ENCODE data around the gene ARID2. TPM values are rescaled to one million over a fixed set of nuclear protein-coding genes. Genes with fewer than 3 reads are reported as not detected.

ARID2 gene
- total RNA-seq, 3 donors from 2014 or later = 31.7 to 72.7 (median 48.8) TPM

- no peak overlapping the region for H3K27ac ChIP-seq
- H3K36me3 ChIP-seq = no peaks in the 10 kb centered on the region
- intact Hi-C loops (cut with DNase I; ENCODE audit: low total_unique reads) = no loop called here
- no peaks in the 10 kb centered on the region for H3K4me1 ChIP-seq
- no peak overlapping the region for H3K4me3 ChIP-seq
- no peaks in the 10 kb centered on the region for H3K9me3 ChIP-seq
- no peaks in the 10 kb centered on the region for H3K27me3 ChIP-seq
- TF ChIP-seq POLR2A (IDR thresholded peaks at IDR 0.05) (no peak), CTCF (IDR thresholded peaks at IDR 0.05) (no peak), POLR2AphosphoS5 (IDR thresholded peaks at IDR 0.05) (no peak)
- no peak for DNase-seq (ENCODE audit: low spot score in 2 of 2)
These were observed 158.0 kb downstream of the ARID2 start for GRCh38 chr12:45887544-45887943.

GRCh38 chr12:45890276-45890675 is 160.8 kb downstream of the ARID2 start:
- H3K27ac ChIP-seq = no peak overlapping the region
- no peak for DNase-seq (ENCODE audit: low spot score in 2 of 2)
- no peak overlapping the region for H3K4me3 ChIP-seq
- TF ChIP-seq POLR2A (IDR thresholded peaks at IDR 0.05) (no peak), POLR2AphosphoS5 (IDR thresholded peaks at IDR 0.05) (no peak), CTCF (IDR thresholded peaks at IDR 0.05) (no peak)
- H3K9me3 ChIP-seq = no peaks in the 10 kb centered on the region
- no peaks in the 10 kb centered on the region for H3K27me3 ChIP-seq
- no peaks in the 10 kb centered on the region for H3K36me3 ChIP-seq
- H3K4me1 ChIP-seq = no peaks in the 10 kb centered on the region
- intact Hi-C loops (cut with DNase I; ENCODE audit: low total_unique reads) = loop anchor here (5.0 kb wide), 1 partner anchor 58 kb away; no protein-coding TSS in a partner anchor

- TF ChIP-seq CTCF (IDR thresholded peaks at IDR 0.05) (no peak), POLR2AphosphoS5 (IDR thresholded peaks at IDR 0.05) (no peak), POLR2A (IDR thresholded peaks at IDR 0.05) (no peak)
- Histone ChIP-seq H3K36me3 (no peaks in the 10 kb centered on the region), H3K9me3 (no peaks in the 10 kb centered on the region), H3K4me1 (no peaks in the 10 kb centered on the region), H3K4me3 (no peak overlapping the region), H3K27ac (no peak overlapping the region), H3K27me3 (no peaks in the 10 kb centered on the region)
- no peak for DNase-seq (ENCODE audit: low spot score in 2 of 2)
- intact Hi-C loops (cut with DNase I; ENCODE audit: low total_unique reads) = loop anchor here (5.0 kb wide), 1 partner anchor 61 kb away; no protein-coding TSS in a partner anchor
These were observed 163.7 kb downstream of the ARID2 start for GRCh38 chr12:45893240-45893639.

GRCh38 chr12:45895961-45896360 is 166.5 kb downstream of the ARID2 start:
- no peak overlapping the region for H3K27ac ChIP-seq
- no peak for DNase-seq (ENCODE audit: low spot score in 2 of 2)
- H3K4me1 ChIP-seq = no peaks in the 10 kb centered on the region
- H3K4me3 ChIP-seq = no peak overlapping the region
- H3K36me3 ChIP-seq = no peaks in the 10 kb centered on the region
- H3K27me3 ChIP-seq = no peaks in the 10 kb centered on the region
- TF ChIP-seq POLR2A (IDR thresholded peaks at IDR 0.05) (no peak), POLR2AphosphoS5 (IDR thresholded peaks at IDR 0.05) (no peak), CTCF (IDR thresholded peaks at IDR 0.05) (no peak)
- no peaks in the 10 kb centered on the region for H3K9me3 ChIP-seq
- intact Hi-C loops (cut with DNase I; ENCODE audit: low total_unique reads) = no loop called here

GRCh38 chr12:45898094-45898493 is 168.6 kb downstream of the ARID2 start:
- H3K36me3 ChIP-seq = no peaks in the 10 kb centered on the region
- TF ChIP-seq POLR2A (IDR thresholded peaks at IDR 0.05) = no peak
- no peak for TF ChIP-seq CTCF (IDR thresholded peaks at IDR 0.05)
- TF ChIP-seq POLR2AphosphoS5 (IDR thresholded peaks at IDR 0.05) = no peak
- no peaks in the 10 kb centered on the region for H3K9me3 ChIP-seq
- no peaks in the 10 kb centered on the region for H3K27me3 ChIP-seq
- no peaks in the 10 kb centered on the region for H3K4me1 ChIP-seq
- no peak for DNase-seq (ENCODE audit: low spot score in 2 of 2)
- H3K4me3 ChIP-seq = no peak overlapping the region
- intact Hi-C loops (cut with DNase I; ENCODE audit: low total_unique reads) = no loop called here
- H3K27ac ChIP-seq = no peak overlapping the region

All from breast epithelium (tissue), 4 donors.